GM12892 (cell line): ENCODE results near the gene PSD2.
A peak's percentile ranks its signal among the peaks of the same experiment; 100 is the strongest.

Experiments
- POLR2A ChIP-seq: IDR thresholded peaks from 2 replicates; pipeline ENCODE4 v1.6.1; 2011; ENCODE audit warnings: low read depth, low read length, control low read depth
- POLR2AphosphoS5 ChIP-seq: IDR thresholded peaks from 2 replicates; pipeline ENCODE4 v1.6.1; 2011; ENCODE audit warnings: low read depth, low read length, control low read depth
- TAF1 ChIP-seq: IDR thresholded peaks from 2 replicates; pipeline ENCODE4 v1.6.1; 2011; ENCODE audit warnings: low read depth, mild to moderate bottlenecking, control low read depth, low read length, borderline replicate concordance

GRCh38 chr5:139747583-139748504 lies 47.8 kb upstream of the PSD2 start:
- TF ChIP-seq POLR2A, result peak; percentile 21; the same call in 1 of the 2 replicates
- TF ChIP-seq POLR2AphosphoS5, result no peak
- TF ChIP-seq TAF1, result no peak
